ENCODE measurements around the gene SULF2. TPM values are rescaled to one million over a fixed set of nuclear protein-coding genes. Genes with fewer than 3 reads are reported as not detected.

The SULF2 gene
- total RNA-seq, 1 donor from 2014 or later, result 94.5 TPM

GRCh38 chr20:47735412-47736400 lies 49.6 kb downstream of the SULF2 start:
- no peaks in the 10 kb centered on the region for H3K4me1 Mint-ChIP-seq (ENCODE audit: low read depth)
- H3K27me3 Mint-ChIP-seq, result no peaks in the 10 kb centered on the region
- H3K9me3 Mint-ChIP-seq (ENCODE audit: low read depth), result no peaks in the 10 kb centered on the region
- no peak for TF ChIP-seq CTCF (IDR thresholded peaks at IDR 0.05; ENCODE audit: unreplicated experiment)
- H3K4me3 Mint-ChIP-seq (ENCODE audit: low read depth), result no peak overlapping the region
- peaks cover 18% of the 10 kb centered on the region for H3K36me3 Mint-ChIP-seq (ENCODE audit: insufficient read depth)
- no peak overlapping the region for H3K27ac Mint-ChIP-seq
- DNase-seq (ENCODE audit: low spot score, unreplicated experiment), result no peak

GRCh38 chr20:47734870-47735269 lies 50.4 kb downstream of the SULF2 start:
- Mint-ChIP-seq H3K27ac (no peak overlapping the region), H3K27me3 (no peaks in the 10 kb centered on the region), H3K4me1 (ENCODE audit: low read depth) (no peaks in the 10 kb centered on the region), H3K36me3 (ENCODE audit: insufficient read depth) (peaks cover 18% of the 10 kb centered on the region), H3K4me3 (ENCODE audit: low read depth) (no peak overlapping the region), H3K9me3 (ENCODE audit: low read depth) (no peaks in the 10 kb centered on the region)
- DNase-seq (ENCODE audit: low spot score, unreplicated experiment), result no peak
- TF ChIP-seq CTCF (IDR thresholded peaks at IDR 0.05; ENCODE audit: unreplicated experiment), result no peak

GRCh38 chr20:47733892-47734291 lies 51.4 kb downstream of the SULF2 start:
- H3K27ac Mint-ChIP-seq, result no peak overlapping the region
- DNase-seq (ENCODE audit: low spot score, unreplicated experiment), result no peak
- no peak for TF ChIP-seq CTCF (IDR thresholded peaks at IDR 0.05; ENCODE audit: unreplicated experiment)
- no peaks in the 10 kb centered on the region for H3K27me3 Mint-ChIP-seq
- H3K4me1 Mint-ChIP-seq (ENCODE audit: low read depth), result no peaks in the 10 kb centered on the region
- H3K4me3 Mint-ChIP-seq (ENCODE audit: low read depth), result no peak overlapping the region
- H3K36me3 Mint-ChIP-seq (ENCODE audit: insufficient read depth), result peaks cover 19% of the 10 kb centered on the region
- no peaks in the 10 kb centered on the region for H3K9me3 Mint-ChIP-seq (ENCODE audit: low read depth)

GRCh38 chr20:47730744-47731143 lies 54.5 kb downstream of the SULF2 start:
- no peaks in the 10 kb centered on the region for H3K4me1 Mint-ChIP-seq (ENCODE audit: low read depth)
- H3K27ac Mint-ChIP-seq, result no peak overlapping the region
- DNase-seq (ENCODE audit: low spot score, unreplicated experiment), result no peak
- TF ChIP-seq CTCF (IDR thresholded peaks at IDR 0.05; ENCODE audit: unreplicated experiment), result no peak
- peaks cover 18% of the 10 kb centered on the region for H3K36me3 Mint-ChIP-seq (ENCODE audit: insufficient read depth)
- H3K27me3 Mint-ChIP-seq, result no peaks in the 10 kb centered on the region
- no peak overlapping the region for H3K4me3 Mint-ChIP-seq (ENCODE audit: low read depth)
- no peaks in the 10 kb centered on the region for H3K9me3 Mint-ChIP-seq (ENCODE audit: low read depth)

- Mint-ChIP-seq H3K9me3 (ENCODE audit: low read depth) (no peaks in the 10 kb centered on the region), H3K27ac (no peak overlapping the region), H3K4me3 (ENCODE audit: low read depth) (no peak overlapping the region), H3K27me3 (no peaks in the 10 kb centered on the region), H3K4me1 (ENCODE audit: low read depth) (no peaks in the 10 kb centered on the region), H3K36me3 (ENCODE audit: insufficient read depth) (peaks cover 10% of the 10 kb centered on the region)
- TF ChIP-seq CTCF (IDR thresholded peaks at IDR 0.05; ENCODE audit: unreplicated experiment), result no peak
- DNase-seq (ENCODE audit: low spot score, unreplicated experiment), result no peak
These were observed 55.8 kb downstream of the SULF2 start for GRCh38 chr20:47729472-47729871.
